ENCODE data around the gene UROC1. TPM values are rescaled to one million over a fixed set of nuclear protein-coding genes. Genes with fewer than 3 reads are reported as not detected.

Gene UROC1
- total RNA-seq, 1 donor = not detected

GRCh38 chr3:126546013-126546412 is 28.4 kb upstream of the UROC1 start:
- no peak for TF ChIP-seq CTCF (IDR thresholded peaks at IDR 0.05; ENCODE audit: insufficient read depth, low read length)
- DNase-seq (ENCODE audit: low read depth) = no peak

GRCh38 chr3:126545544-126545943 is 28.0 kb upstream of the UROC1 start:
- no peak for DNase-seq (ENCODE audit: low read depth)
- no peak for TF ChIP-seq CTCF (IDR thresholded peaks at IDR 0.05; ENCODE audit: insufficient read depth, low read length)
- no peak overlapping the region for H3K4me3 ChIP-seq (ENCODE audit: low read depth, low read length)

More at GRCh38 chr3:126546013-126546412, 28.4 kb upstream of the UROC1 start:
- no peak overlapping the region for H3K4me3 ChIP-seq (ENCODE audit: low read depth, low read length)

GRCh38 chr3:126544596-126545281 is 27.2 kb upstream of the UROC1 start:
- TF ChIP-seq CTCF (IDR thresholded peaks at IDR 0.05; ENCODE audit: insufficient read depth, low read length) = no peak
- H3K4me3 ChIP-seq (ENCODE audit: low read depth, low read length) = no peak overlapping the region
- DNase-seq (ENCODE audit: low read depth) = no peak

- TF ChIP-seq CTCF (IDR thresholded peaks at IDR 0.05; ENCODE audit: insufficient read depth, low read length) = no peak
- H3K4me3 ChIP-seq (ENCODE audit: low read depth, low read length) = no peak overlapping the region
- no peak for DNase-seq (ENCODE audit: low read depth)
Observed at GRCh38 chr3:126543457-126544061, 26.0 kb upstream of the UROC1 start.

- DNase-seq (ENCODE audit: low read depth) = no peak
- H3K4me3 ChIP-seq (ENCODE audit: low read depth, low read length) = no peak overlapping the region
- no peak for TF ChIP-seq CTCF (IDR thresholded peaks at IDR 0.05; ENCODE audit: insufficient read depth, low read length)
Observed at GRCh38 chr3:126542340-126543241, 25.0 kb upstream of the UROC1 start.

GRCh38 chr3:126541628-126542339 is 24.2 kb upstream of the UROC1 start:
- no peak overlapping the region for H3K4me3 ChIP-seq (ENCODE audit: low read depth, low read length)
- no peak for TF ChIP-seq CTCF (IDR thresholded peaks at IDR 0.05; ENCODE audit: insufficient read depth, low read length)
- DNase-seq (ENCODE audit: low read depth) = no peak
